Measurements from ENCODE around the gene PPP1R9B. TPM values are rescaled to one million over a fixed set of nuclear protein-coding genes. Genes with fewer than 3 reads are reported as not detected.
A peak's percentile ranks its signal among the peaks of the same experiment; 100 is the strongest.

The PPP1R9B gene
- total and polyA plus RNA-seq, 4 donors, result 0.90 to 26.1 (median 7.1) TPM

DNA sequence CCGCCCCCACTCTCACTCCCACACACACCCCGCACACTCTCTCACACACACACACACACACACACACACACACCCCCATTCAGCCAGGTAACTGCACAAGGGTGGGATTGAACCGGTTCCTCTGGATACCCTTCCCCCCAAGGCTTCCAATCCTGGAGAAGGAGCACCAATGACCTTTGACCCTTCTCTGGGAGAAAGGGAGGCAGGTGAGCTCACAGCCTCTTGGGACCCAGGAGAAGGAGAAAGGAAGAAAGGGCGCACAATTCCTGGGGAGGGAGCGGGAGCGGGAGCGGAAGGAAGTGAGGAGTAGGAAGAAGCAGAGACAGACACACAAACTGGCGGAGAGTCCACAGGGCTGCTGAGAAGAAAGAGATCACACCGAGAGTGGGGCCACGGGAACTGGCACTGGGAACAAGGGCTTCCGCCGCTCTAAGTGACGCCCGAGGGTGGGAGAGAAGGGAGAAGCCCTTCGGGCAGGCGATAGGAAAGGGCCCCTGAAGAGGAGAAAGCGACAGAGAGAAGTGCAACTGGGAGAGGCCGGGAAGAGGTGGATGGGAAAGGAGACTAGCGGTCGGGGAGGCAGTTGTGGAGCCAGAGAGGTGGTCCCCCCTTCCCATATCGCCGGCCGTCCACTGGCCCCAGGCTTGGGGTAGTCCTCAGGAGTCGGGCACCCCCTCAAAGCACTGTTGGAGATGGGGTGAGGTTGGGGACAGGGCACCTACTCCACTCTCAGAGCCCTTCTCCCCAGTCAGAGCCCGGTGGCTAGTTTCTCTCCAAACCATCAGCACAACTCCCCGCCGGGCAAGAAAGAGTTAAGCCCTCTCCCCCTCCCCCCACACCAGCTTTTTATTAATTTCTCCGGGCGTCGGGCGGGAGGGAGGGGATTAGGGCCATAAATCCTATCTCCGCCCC, 21.8 kb downstream of the PPP1R9B start:
- TF ChIP-seq, protein P1, sequence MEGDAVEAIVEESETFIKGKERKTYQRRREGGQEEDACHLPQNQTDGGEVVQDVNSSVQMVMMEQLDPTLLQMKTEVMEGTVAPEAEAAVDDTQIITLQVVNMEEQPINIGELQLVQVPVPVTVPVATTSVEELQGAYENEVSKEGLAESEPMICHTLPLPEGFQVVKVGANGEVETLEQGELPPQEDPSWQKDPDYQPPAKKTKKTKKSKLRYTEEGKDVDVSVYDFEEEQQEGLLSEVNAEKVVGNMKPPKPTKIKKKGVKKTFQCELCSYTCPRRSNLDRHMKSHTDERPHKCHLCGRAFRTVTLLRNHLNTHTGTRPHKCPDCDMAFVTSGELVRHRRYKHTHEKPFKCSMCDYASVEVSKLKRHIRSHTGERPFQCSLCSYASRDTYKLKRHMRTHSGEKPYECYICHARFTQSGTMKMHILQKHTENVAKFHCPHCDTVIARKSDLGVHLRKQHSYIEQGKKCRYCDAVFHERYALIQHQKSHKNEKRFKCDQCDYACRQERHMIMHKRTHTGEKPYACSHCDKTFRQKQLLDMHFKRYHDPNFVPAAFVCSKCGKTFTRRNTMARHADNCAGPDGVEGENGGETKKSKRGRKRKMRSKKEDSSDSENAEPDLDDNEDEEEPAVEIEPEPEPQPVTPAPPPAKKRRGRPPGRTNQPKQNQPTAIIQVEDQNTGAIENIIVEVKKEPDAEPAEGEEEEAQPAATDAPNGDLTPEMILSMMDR (IDR thresholded peaks at IDR 0.05; ENCODE audit: low read depth, low read length, missing input control), result no peak
- peak in 1 of 2 donors; percentile 68 for TF ChIP-seq GABPA (IDR thresholded peaks at IDR 0.05 in 1 of 2, conservative IDR thresholded peaks at IDR 0.05 in 1 of 2)
- peak; percentile 59 for TF ChIP-seq NR2F2 (IDR thresholded peaks at IDR 0.05)
- peak overlapping the region in 2 of 3 donors; percentile 21 to 52 for H3K4me3 ChIP-seq (ENCODE audit: low read depth in 1 of 3, low read length in 3 of 3)
- 15% methylated on average over 32 of the region's 32 CpGs for WGBS
- H3K4me1 ChIP-seq (ENCODE audit: control insufficient read depth in 4 of 4, insufficient read depth in 4 of 4, low read length in 3 of 4), result peaks cover 0 to 5% (median 3%) of the 10 kb centered on the region in 4 donors
- H3K9ac ChIP-seq (ENCODE audit: low read depth in 1 of 2, low read length in 2 of 2), result no peak overlapping the region
- no peak for DNase-seq (ENCODE audit: low spot score)
- H3K27ac ChIP-seq (ENCODE audit: low read depth in 1 of 2, low read length in 2 of 2), result no peak overlapping the region
- no peaks in the 10 kb centered on the region for H3K36me3 ChIP-seq (ENCODE audit: control insufficient read depth in 4 of 4, insufficient read depth in 3 of 4, low read depth in 1 of 4, low read length in 3 of 4)
- H3K27me3 ChIP-seq (ENCODE audit: control insufficient read depth in 4 of 4, insufficient read depth in 4 of 4, low read length in 3 of 4), result peaks cover 0 to 6% (median 0%) of the 10 kb centered on the region in 4 donors
- H3K9me3 ChIP-seq (ENCODE audit: control insufficient read depth in 4 of 4, low read length in 3 of 4), result no peaks in the 10 kb centered on the region

DNA sequence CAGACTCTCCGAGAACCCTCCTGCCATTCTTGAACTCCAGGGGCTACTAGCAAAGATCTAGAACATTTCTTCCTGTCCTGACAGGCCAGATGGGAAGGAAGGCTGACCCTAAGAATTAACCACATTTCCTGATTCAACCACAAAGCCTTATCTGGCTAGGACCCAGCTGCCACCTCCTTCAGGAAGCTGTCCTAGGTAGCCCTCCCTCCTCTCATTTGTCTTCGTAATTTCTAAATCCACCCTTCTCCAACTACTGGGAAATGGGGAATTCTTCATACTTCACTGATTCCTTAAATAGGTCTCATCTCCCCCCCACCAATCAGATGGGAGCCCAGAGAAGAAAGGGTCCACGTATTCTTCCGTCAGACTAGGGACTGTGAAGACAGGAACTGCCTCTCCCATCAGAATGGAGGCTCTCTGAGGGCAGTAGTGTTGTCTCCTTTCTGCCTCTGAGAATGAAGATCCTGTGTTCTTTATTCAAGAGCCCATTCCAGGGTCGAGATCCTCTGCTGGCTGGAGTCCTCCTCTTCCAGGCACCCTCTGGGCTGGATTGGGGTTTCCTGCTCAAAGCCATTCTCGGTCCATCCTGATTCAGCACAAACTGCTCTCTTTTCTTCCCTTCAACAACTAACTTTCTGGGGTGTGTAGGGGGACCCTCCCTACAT, 22.6 kb downstream of the PPP1R9B start:
- WGBS, result 54% methylated on average over 6 of the region's 6 CpGs
- no peak overlapping the region for H3K27ac ChIP-seq (ENCODE audit: low read depth in 1 of 2, low read length in 2 of 2)
- TF ChIP-seq RAD21 (IDR thresholded peaks at IDR 0.05) (no peak), HNF4A (conservative IDR thresholded peaks at IDR 0.05) (no peak), NR2F2 (IDR thresholded peaks at IDR 0.05) (peak; percentile 47), YY1 (IDR thresholded peaks at IDR 0.05) (no peak), RXRA (IDR thresholded peaks at IDR 0.05) (no peak)
- TF ChIP-seq, protein P2, sequence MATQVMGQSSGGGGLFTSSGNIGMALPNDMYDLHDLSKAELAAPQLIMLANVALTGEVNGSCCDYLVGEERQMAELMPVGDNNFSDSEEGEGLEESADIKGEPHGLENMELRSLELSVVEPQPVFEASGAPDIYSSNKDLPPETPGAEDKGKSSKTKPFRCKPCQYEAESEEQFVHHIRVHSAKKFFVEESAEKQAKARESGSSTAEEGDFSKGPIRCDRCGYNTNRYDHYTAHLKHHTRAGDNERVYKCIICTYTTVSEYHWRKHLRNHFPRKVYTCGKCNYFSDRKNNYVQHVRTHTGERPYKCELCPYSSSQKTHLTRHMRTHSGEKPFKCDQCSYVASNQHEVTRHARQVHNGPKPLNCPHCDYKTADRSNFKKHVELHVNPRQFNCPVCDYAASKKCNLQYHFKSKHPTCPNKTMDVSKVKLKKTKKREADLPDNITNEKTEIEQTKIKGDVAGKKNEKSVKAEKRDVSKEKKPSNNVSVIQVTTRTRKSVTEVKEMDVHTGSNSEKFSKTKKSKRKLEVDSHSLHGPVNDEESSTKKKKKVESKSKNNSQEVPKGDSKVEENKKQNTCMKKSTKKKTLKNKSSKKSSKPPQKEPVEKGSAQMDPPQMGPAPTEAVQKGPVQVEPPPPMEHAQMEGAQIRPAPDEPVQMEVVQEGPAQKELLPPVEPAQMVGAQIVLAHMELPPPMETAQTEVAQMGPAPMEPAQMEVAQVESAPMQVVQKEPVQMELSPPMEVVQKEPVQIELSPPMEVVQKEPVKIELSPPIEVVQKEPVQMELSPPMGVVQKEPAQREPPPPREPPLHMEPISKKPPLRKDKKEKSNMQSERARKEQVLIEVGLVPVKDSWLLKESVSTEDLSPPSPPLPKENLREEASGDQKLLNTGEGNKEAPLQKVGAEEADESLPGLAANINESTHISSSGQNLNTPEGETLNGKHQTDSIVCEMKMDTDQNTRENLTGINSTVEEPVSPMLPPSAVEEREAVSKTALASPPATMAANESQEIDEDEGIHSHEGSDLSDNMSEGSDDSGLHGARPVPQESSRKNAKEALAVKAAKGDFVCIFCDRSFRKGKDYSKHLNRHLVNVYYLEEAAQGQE (IDR thresholded peaks at IDR 0.05), result no peak

More for the DNA sequence above, 22.6 kb downstream of the PPP1R9B start:
- H3K4me3 ChIP-seq (ENCODE audit: low read depth in 1 of 3, low read length in 3 of 3), result no peak overlapping the region
- no peak overlapping the region for H3K9ac ChIP-seq (ENCODE audit: low read depth in 1 of 2, low read length in 2 of 2)
- H3K9me3 ChIP-seq (ENCODE audit: control insufficient read depth in 4 of 4, low read length in 3 of 4), result no peaks in the 10 kb centered on the region
- H3K4me1 ChIP-seq (ENCODE audit: control insufficient read depth in 4 of 4, insufficient read depth in 4 of 4, low read length in 3 of 4), result peaks cover 0 to 4% (median 0%) of the 10 kb centered on the region in 4 donors
- H3K27me3 ChIP-seq (ENCODE audit: control insufficient read depth in 4 of 4, insufficient read depth in 4 of 4, low read length in 3 of 4), result peaks cover 0 to 6% (median 0%) of the 10 kb centered on the region in 4 donors
- no peaks in the 10 kb centered on the region for H3K36me3 ChIP-seq (ENCODE audit: control insufficient read depth in 4 of 4, insufficient read depth in 3 of 4, low read depth in 1 of 4, low read length in 3 of 4)
- DNase-seq (ENCODE audit: low spot score), result no peak

Measured in liver (tissue), 9 donors.